Natural killer cell (primary cell): ENCODE data around the gene HSD17B3. TPM values are rescaled to one million over a fixed set of nuclear protein-coding genes. Genes with fewer than 3 reads are reported as not detected.
A peak's percentile ranks its signal among the peaks of the same experiment; 100 is the strongest.

Experiments
- ATAC-seq, 3 donors: fragments of 150-1000 bp in 2 of 3; fragments of 200-7000 bp in 1 of 3; cut with Tn5 transposase; 1 replicate in 1 of 3; 2 replicates in 2 of 3; pipeline ENCODE4 v1.10.0; 2021; ENCODE audit warnings: mild to moderate bottlenecking in 2 of 3, moderate library complexity in 2 of 3
- DNase-seq, 2 donors: peaks; one replicate each; pipeline versions ENCODE4 v3.0.0 to v3.0.0-alpha.2; 2013 to 2021; ENCODE audit warnings: mixed read lengths in 1 of 2
- H3K27ac ChIP-seq: one replicate; pipeline ENCODE4 v1.5.1; 2013; ENCODE audit warnings: mild to moderate bottlenecking, low read length
- H3K27me3 ChIP-seq: one replicate; pipeline ENCODE4 v1.6.1; 2013; ENCODE audit warnings: low read length; ENCODE audit not compliant: control insufficient read depth, insufficient read depth
- H3K36me3 ChIP-seq: one replicate; pipeline ENCODE4 v1.6.1; 2013; ENCODE audit warnings: low read length; ENCODE audit not compliant: control insufficient read depth, insufficient read depth
- H3K4me1 ChIP-seq: one replicate; pipeline ENCODE4 v1.6.1; 2013; ENCODE audit warnings: low read length; ENCODE audit not compliant: control insufficient read depth, insufficient read depth
- H3K4me3 ChIP-seq: one replicate; pipeline ENCODE4 v1.5.1; 2013; ENCODE audit warnings: low read length
- H3K9me3 ChIP-seq: one replicate; pipeline ENCODE4 v1.6.1; 2013; ENCODE audit warnings: low read length; ENCODE audit not compliant: control insufficient read depth, insufficient read depth
- H3K27ac Mint-ChIP-seq, 2 donors: one replicate each; pipeline ENCODE4 v1.8.0; 2022; ENCODE audit warnings: mild to moderate bottlenecking in 2 of 2, mixed read lengths in 2 of 2, moderate library complexity in 1 of 2
- H3K27me3 Mint-ChIP-seq, 2 donors: one replicate each; pipeline ENCODE4 v1.8.0; 2022; ENCODE audit warnings: low read depth in 2 of 2, mixed read lengths in 2 of 2
- H3K36me3 Mint-ChIP-seq: one replicate; pipeline ENCODE4 v1.8.0; 2022; ENCODE audit warnings: mixed read lengths
- H3K4me1 Mint-ChIP-seq, 2 donors: one replicate each; pipeline ENCODE4 v1.8.0; 2022; ENCODE audit warnings: mixed read lengths in 2 of 2
- H3K4me3 Mint-ChIP-seq: one replicate; pipeline ENCODE4 v1.8.0; 2022; ENCODE audit warnings: mild to moderate bottlenecking, moderate library complexity, mixed read lengths
- H3K9me3 Mint-ChIP-seq, 2 donors: one replicate each; pipeline ENCODE4 v1.8.0; 2022; ENCODE audit warnings: mixed read lengths in 2 of 2
- CTCF ChIP-seq: fragments of 200-600 bp; IDR thresholded peaks from one replicate; pipeline ENCODE4 v1.8.0; 2022; ENCODE audit warnings: antibody characterized with exemption
- WGBS: methylation state at CpG from one replicate; pipeline ENCODE4 v1.1.7; 2013; ENCODE audit warnings: missing lambda C conversion rate; ENCODE audit not compliant: insufficient coverage; 5-methylcytosine and 5-hydroxymethylcytosine counted together
- intact Hi-C: fragments of 100-400 bp; cut with micrococcal nuclease; formaldehyde crosslinking; loops from one replicate; pipeline ENCODE4 v1.14.2; 2022
- total RNA-seq, 4 donors: library from RNA; stranded (reverse); fragments of 120-200 nt in 1 of 4; gene quantifications; one replicate each; pipeline versions ENCODE4 v1.2.3 to v1.2.4, GENCODE V29; 2013 to 2022

The HSD17B3 gene
- total RNA-seq, 3 donors from 2014 or later (not counting 1 experiment from before 2014, with no cell fraction given): 0.68 to 0.96 (median 0.80) TPM

GRCh38 chr9:96219026-96219899 is 82.7 kb downstream of the HSD17B3 start:
- H3K27me3 ChIP-seq: peaks cover 21% of the 10 kb centered on the region
- Mint-ChIP-seq H3K4me3 (peak overlapping the region; percentile 61), H3K4me1 (peaks cover 4 to 21% of the 10 kb centered on the region in 2 donors), H3K9me3 (peaks cover 4% of the 10 kb centered on the region in 2 donors), H3K27ac (no peak overlapping the region), H3K36me3 (peaks cover 7% of the 10 kb centered on the region), H3K27me3 (peaks cover 42 to 72% of the 10 kb centered on the region in 2 donors)
- peak; percentile 78 for TF ChIP-seq CTCF
- peak; percentile 40 to 59 (median 56) for ATAC-seq
- H3K4me1 ChIP-seq: peaks cover 25% of the 10 kb centered on the region
- intact Hi-C loops: loop anchor here (2.0 to 10.0 kb wide), 2 partner anchors 492 to 724 kb away; no protein-coding TSS in a partner anchor
- 25% methylated on average over 81 of the region's 81 CpGs for WGBS
- no peaks in the 10 kb centered on the region for H3K36me3 ChIP-seq
- no peaks in the 10 kb centered on the region for H3K9me3 ChIP-seq
- no peak overlapping the region for H3K4me3 ChIP-seq
- H3K27ac ChIP-seq: no peak overlapping the region
- peak; percentile 51 to 68 for DNase-seq

GRCh38 chr9:96217754-96218693 is 84.0 kb downstream of the HSD17B3 start:
- ATAC-seq (peak; percentile 91 to 92 (median 92)), DNase-seq (peak; percentile 82 to 85)
- Mint-ChIP-seq H3K27me3 (peaks cover 39 to 63% of the 10 kb centered on the region in 2 donors), H3K4me1 (peaks cover 4 to 21% of the 10 kb centered on the region in 2 donors), H3K9me3 (no peaks in the 10 kb centered on the region), H3K36me3 (no peaks in the 10 kb centered on the region), H3K4me3 (peak overlapping the region; percentile 55), H3K27ac (peak overlapping the region in 1 of 2 donors; percentile 29)
- Histone ChIP-seq H3K4me3 (no peak overlapping the region), H3K4me1 (peaks cover 25% of the 10 kb centered on the region), H3K27ac (no peak overlapping the region), H3K9me3 (no peaks in the 10 kb centered on the region), H3K36me3 (no peaks in the 10 kb centered on the region), H3K27me3 (peaks cover 20% of the 10 kb centered on the region)
- peak; percentile 99 for TF ChIP-seq CTCF
- intact Hi-C loops: loop anchor here (1.0 to 10.0 kb wide), 3 partner anchors 491 to 1537 kb away; no protein-coding TSS in a partner anchor
- WGBS: 3% methylated on average over 43 of the region's 43 CpGs

GRCh38 chr9:96217294-96217707 is 84.7 kb downstream of the HSD17B3 start:
- H3K27ac Mint-ChIP-seq: no peak overlapping the region
- Histone ChIP-seq H3K27ac (no peak overlapping the region), H3K27me3 (peaks cover 15% of the 10 kb centered on the region), H3K4me3 (no peak overlapping the region), H3K9me3 (no peaks in the 10 kb centered on the region), H3K36me3 (no peaks in the 10 kb centered on the region), H3K4me1 (peaks cover 25% of the 10 kb centered on the region)
- peaks cover 4 to 21% of the 10 kb centered on the region in 2 donors for H3K4me1 Mint-ChIP-seq
- ATAC-seq (no peak), DNase-seq (no peak)
- H3K9me3 Mint-ChIP-seq: no peaks in the 10 kb centered on the region
- TF ChIP-seq CTCF: no peak
- intact Hi-C loops: loop anchor here (10.0 kb wide), 1 partner anchor 722 kb away; no protein-coding TSS in a partner anchor
- H3K36me3 Mint-ChIP-seq: no peaks in the 10 kb centered on the region
- peaks cover 41 to 56% of the 10 kb centered on the region in 2 donors for H3K27me3 Mint-ChIP-seq
- 80% methylated on average over 11 of the region's 11 CpGs for WGBS
- H3K4me3 Mint-ChIP-seq: peak overlapping the region; percentile 53
